ENCODE measurements around the gene TAX1BP3. TPM values are rescaled to one million over a fixed set of nuclear protein-coding genes. Genes with fewer than 3 reads are reported as not detected.

Gene TAX1BP3
- total and polyA plus RNA-seq, 2 of the 4 experiments (the other 2 are of a cell fraction), result 146 to 176 TPM

GRCh38 chr17:3698139-3698538 lies 29.8 kb upstream of the TAX1BP3 start:
- no peaks in the 10 kb centered on the region for H4K20me1 ChIP-seq (ENCODE audit: insufficient read depth, low read length)
- no peak overlapping the region for H2AK5ac ChIP-seq (ENCODE audit: low read depth, low read length)
- H3K56ac ChIP-seq (ENCODE audit: extremely low read depth, insufficient read depth, low read length), result no peak overlapping the region
- POLR2A ChIA-PET (ENCODE audit: unreplicated experiment), result no interaction called here
- no peak overlapping the region for H2BK5ac ChIP-seq (ENCODE audit: low read depth, low read length, poor library complexity, severe bottlenecking)
- H3K4me1 ChIP-seq (ENCODE audit: control insufficient read depth, insufficient read depth, low read length), result peaks cover 4% of the 10 kb centered on the region; the same call in 1 of the 2 replicates
- dilution Hi-C loops (cut with HindIII; ENCODE audit: low sequenced_read_pairs, unreplicated experiment), result no loop called here
- no peaks in the 10 kb centered on the region for H3K36me3 ChIP-seq (ENCODE audit: control insufficient read depth, insufficient read depth, low read length)
- no peak overlapping the region for H3K14ac ChIP-seq (replicated peaks; ENCODE audit: low read depth, low read length)
- intact Hi-C loops (cut with micrococcal nuclease), result no loop called here
- WGBS, 2 experiments (ENCODE audit: extremely low coverage in 2 of 2, insufficient read length in 1 of 2), result no CpG with 5 or more reads among the region's 4 CpGs
- no peak overlapping the region for H2BK15ac ChIP-seq (ENCODE audit: low read depth, low read length)
- no peak overlapping the region for H3K23ac ChIP-seq (ENCODE audit: low read depth, low read length)
- H3K9me3 ChIP-seq (ENCODE audit: control insufficient read depth, insufficient read depth, low read length), result peaks cover 16% of the 10 kb centered on the region
- no peak overlapping the region for H2AK9ac ChIP-seq (replicated peaks; ENCODE audit: low read depth, low read length, poor library complexity)
- BruUV-seq (replicated peaks), result no TSS peak
- no peak overlapping the region for H3K9ac ChIP-seq (ENCODE audit: low read depth, low read length)
- H3K9me1 ChIP-seq (ENCODE audit: insufficient read depth, low read length), result no peaks in the 10 kb centered on the region
- ATAC-seq (ENCODE audit: low read depth) (no peak), DNase-seq (no peak)
- CTCF ChIA-PET, result no interaction called here
- no peak overlapping the region for H3K4me2 ChIP-seq (ENCODE audit: low read depth, low read length)
- no peak overlapping the region for H4K91ac ChIP-seq (ENCODE audit: insufficient read depth, low read depth, low read length)
- no peak overlapping the region for H3K18ac ChIP-seq (ENCODE audit: low read depth, low read length)
- no peak overlapping the region for H3K27ac ChIP-seq (ENCODE audit: insufficient read depth, low read length)
- H3K4ac ChIP-seq (ENCODE audit: low read depth, low read length), result no peak overlapping the region
- TF ChIP-seq RFX5 (IDR thresholded peaks at IDR 0.05; ENCODE audit: low read depth, low read length) (no peak), CEBPB (IDR thresholded peaks at IDR 0.05; ENCODE audit: low read depth, low read length) (no peak), MXI1 (IDR thresholded peaks at IDR 0.05; ENCODE audit: borderline replicate concordance, low read depth, low read length) (no peak), POLR2A (IDR thresholded peaks at IDR 0.05; ENCODE audit: low read depth, low read length) (no peak), NFE2L2 (IDR thresholded peaks at IDR 0.05; ENCODE audit: low read depth, low read length) (no peak), SMC3 (IDR thresholded peaks at IDR 0.05; ENCODE audit: low read depth, low read length) (no peak), CHD1 (IDR thresholded peaks at IDR 0.05; ENCODE audit: low read depth, low read length) (no peak), MAFK (IDR thresholded peaks at IDR 0.05; ENCODE audit: low read depth, low read length) (no peak), BHLHE40 (IDR thresholded peaks at IDR 0.05; ENCODE audit: low read depth, low read length) (no peak), RAD21 (IDR thresholded peaks at IDR 0.05; ENCODE audit: low read length) (no peak), FOS (IDR thresholded peaks at IDR 0.05; ENCODE audit: low read depth, low read length) (no peak), RCOR1 (IDR thresholded peaks at IDR 0.05; ENCODE audit: insufficient replicate concordance, low read length) (no peak), MAZ (IDR thresholded peaks at IDR 0.05; ENCODE audit: borderline replicate concordance, low read depth, low read length) (no peak)
- TF ChIP-seq, protein P1, sequence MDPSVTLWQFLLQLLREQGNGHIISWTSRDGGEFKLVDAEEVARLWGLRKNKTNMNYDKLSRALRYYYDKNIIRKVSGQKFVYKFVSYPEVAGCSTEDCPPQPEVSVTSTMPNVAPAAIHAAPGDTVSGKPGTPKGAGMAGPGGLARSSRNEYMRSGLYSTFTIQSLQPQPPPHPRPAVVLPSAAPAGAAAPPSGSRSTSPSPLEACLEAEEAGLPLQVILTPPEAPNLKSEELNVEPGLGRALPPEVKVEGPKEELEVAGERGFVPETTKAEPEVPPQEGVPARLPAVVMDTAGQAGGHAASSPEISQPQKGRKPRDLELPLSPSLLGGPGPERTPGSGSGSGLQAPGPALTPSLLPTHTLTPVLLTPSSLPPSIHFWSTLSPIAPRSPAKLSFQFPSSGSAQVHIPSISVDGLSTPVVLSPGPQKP (IDR thresholded peaks at IDR 0.05; ENCODE audit: borderline replicate concordance, low read depth, low read length), result no peak
- TF ChIP-seq, protein P2, sequence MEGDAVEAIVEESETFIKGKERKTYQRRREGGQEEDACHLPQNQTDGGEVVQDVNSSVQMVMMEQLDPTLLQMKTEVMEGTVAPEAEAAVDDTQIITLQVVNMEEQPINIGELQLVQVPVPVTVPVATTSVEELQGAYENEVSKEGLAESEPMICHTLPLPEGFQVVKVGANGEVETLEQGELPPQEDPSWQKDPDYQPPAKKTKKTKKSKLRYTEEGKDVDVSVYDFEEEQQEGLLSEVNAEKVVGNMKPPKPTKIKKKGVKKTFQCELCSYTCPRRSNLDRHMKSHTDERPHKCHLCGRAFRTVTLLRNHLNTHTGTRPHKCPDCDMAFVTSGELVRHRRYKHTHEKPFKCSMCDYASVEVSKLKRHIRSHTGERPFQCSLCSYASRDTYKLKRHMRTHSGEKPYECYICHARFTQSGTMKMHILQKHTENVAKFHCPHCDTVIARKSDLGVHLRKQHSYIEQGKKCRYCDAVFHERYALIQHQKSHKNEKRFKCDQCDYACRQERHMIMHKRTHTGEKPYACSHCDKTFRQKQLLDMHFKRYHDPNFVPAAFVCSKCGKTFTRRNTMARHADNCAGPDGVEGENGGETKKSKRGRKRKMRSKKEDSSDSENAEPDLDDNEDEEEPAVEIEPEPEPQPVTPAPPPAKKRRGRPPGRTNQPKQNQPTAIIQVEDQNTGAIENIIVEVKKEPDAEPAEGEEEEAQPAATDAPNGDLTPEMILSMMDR (conservative IDR thresholded peaks at IDR 0.05; ENCODE audit: low read depth, low read length), result no peak
- TF ChIP-seq, protein P3, sequence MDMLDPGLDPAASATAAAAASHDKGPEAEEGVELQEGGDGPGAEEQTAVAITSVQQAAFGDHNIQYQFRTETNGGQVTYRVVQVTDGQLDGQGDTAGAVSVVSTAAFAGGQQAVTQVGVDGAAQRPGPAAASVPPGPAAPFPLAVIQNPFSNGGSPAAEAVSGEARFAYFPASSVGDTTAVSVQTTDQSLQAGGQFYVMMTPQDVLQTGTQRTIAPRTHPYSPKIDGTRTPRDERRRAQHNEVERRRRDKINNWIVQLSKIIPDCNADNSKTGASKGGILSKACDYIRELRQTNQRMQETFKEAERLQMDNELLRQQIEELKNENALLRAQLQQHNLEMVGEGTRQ (IDR thresholded peaks at IDR 0.05; ENCODE audit: low read depth, low read length), result no peak
- H2BK120ac ChIP-seq (ENCODE audit: low read depth, low read length), result no peak overlapping the region
- no peak overlapping the region for H4K5ac ChIP-seq (ENCODE audit: low read depth, low read length)
- H3K79me1 ChIP-seq (ENCODE audit: low read depth in 1 of 2, low read length in 2 of 2), result no peaks in the 10 kb centered on the region
- no peak overlapping the region for H4K8ac ChIP-seq (ENCODE audit: low read depth in 2 of 2, low read length in 2 of 2)
- H3K4me3 ChIP-seq (ENCODE audit: insufficient read depth, low read depth, low read length), result no peak overlapping the region
- no peak overlapping the region for H2BK20ac ChIP-seq (ENCODE audit: low read depth, low read length)
- no peak overlapping the region for H2AFZ ChIP-seq (replicated peaks; ENCODE audit: low read length, poor library complexity)
- in situ Hi-C loops (cut with MboI; ENCODE audit: low sequenced_read_pairs), result no loop called here
- H3K27me3 ChIP-seq (ENCODE audit: control insufficient read depth, insufficient read depth, low read length), result peaks cover 17% of the 10 kb centered on the region

Measured in IMR-90 (cell line).